GM12892 (cell line): Measurements from ENCODE around the gene RAB27A.

Source experiments
- POLR2AphosphoS5 ChIP-seq: IDR thresholded peaks from 2 replicates; pipeline ENCODE4 v1.6.1; 2011; ENCODE audit warnings: low read depth, low read length, control low read depth
- TAF1 ChIP-seq: IDR thresholded peaks from 2 replicates; pipeline ENCODE4 v1.6.1; 2011; ENCODE audit warnings: low read depth, mild to moderate bottlenecking, control low read depth, low read length, borderline replicate concordance

DNA sequence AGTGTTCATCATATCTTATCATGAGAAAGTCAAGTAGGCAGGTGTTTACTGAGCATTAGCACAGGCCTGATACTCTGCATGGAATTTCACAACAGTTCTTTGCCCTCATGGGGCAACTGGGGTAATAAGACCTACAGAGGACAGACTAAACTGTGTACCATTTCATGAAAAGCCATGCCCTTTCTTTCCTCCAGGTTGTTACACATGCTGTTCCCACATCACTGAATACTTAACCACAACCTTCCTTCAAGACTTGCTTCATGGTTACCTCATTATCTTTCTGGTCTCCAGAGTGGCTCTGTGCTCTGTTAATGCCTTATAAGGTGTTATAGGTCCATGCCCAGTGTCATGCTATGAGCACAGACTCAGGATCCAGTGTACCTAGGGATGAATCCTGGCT is 64.7 kb downstream of the RAB27A start:
- TF ChIP-seq TAF1 = no peak
- no peak for TF ChIP-seq POLR2AphosphoS5
